OCI-LY7 (cell line): ENCODE data around the gene BMPER. TPM values are rescaled to one million over a fixed set of nuclear protein-coding genes. Genes with fewer than 3 reads are reported as not detected.
A peak's percentile ranks its signal among the peaks of the same experiment; 100 is the strongest.

Source experiments
- BruUV-seq: library from RNA; stranded (reverse); fragments of 400-500 nt; replicated peaks from 2 replicates; lab custom pipeline; 2021; lab: Mats Ljungman, UMichigan
- CTCF ChIA-PET: fragments of 300-600 bp; sonication (Branson Sonifier 250); formaldehyde crosslinking; loops from one replicate; lab custom pipeline; 2022; ENCODE audit warnings: antibody characterized with exemption; ENCODE audit not compliant: unreplicated experiment; lab: Charles Lee
- POLR2A ChIA-PET: fragments of 300-600 bp; sonication (Branson Sonifier 250); formaldehyde crosslinking; loops from one replicate; lab custom pipeline; 2022; ENCODE audit warnings: antibody characterized with exemption; lab: Charles Lee
- DNase-seq: peaks from one replicate; pipeline ENCODE4 v3.0.0-alpha.2; 2015; ENCODE audit warnings: low spot score
- H2AFZ ChIP-seq: fragments of 200-600 bp; sonication (generic), shearing (Covaris generic); 2 replicates; pipeline ENCODE4 v1.6.1; 2014; ENCODE audit warnings: mild to moderate bottlenecking, antibody characterized with exemption, low read length, moderate library complexity
- H3K27ac ChIP-seq: fragments of 200-600 bp; sonication (generic); 2 replicates; pipeline ENCODE4 v1.5.1; 2014; ENCODE audit warnings: mixed run types, low read depth, mild to moderate bottlenecking, moderate library complexity, low read length, inconsistent platforms; ENCODE audit not compliant: poor library complexity, severe bottlenecking
- H3K36me3 ChIP-seq: fragments of 200-600 bp; sonication (generic); 2 replicates; pipeline ENCODE4 v1.6.1; 2014; ENCODE audit warnings: mild to moderate bottlenecking, antibody characterized with exemption, low read length, moderate library complexity, mixed read lengths; ENCODE audit not compliant: insufficient read depth
- H3K4me1 ChIP-seq: fragments of 200-600 bp; sonication (generic); 2 replicates; pipeline ENCODE4 v1.5.1; 2014; ENCODE audit warnings: mild to moderate bottlenecking, low read length; ENCODE audit not compliant: insufficient read depth, poor library complexity, severe bottlenecking
- H3K4me2 ChIP-seq: fragments of 200-600 bp; sonication (generic); 2 replicates; pipeline ENCODE4 v1.6.1; 2014; ENCODE audit warnings: mild to moderate bottlenecking, low read length
- H3K4me3 ChIP-seq: fragments of 200-600 bp; sonication (generic); 2 replicates; pipeline ENCODE4 v1.5.1; 2014; ENCODE audit warnings: mild to moderate bottlenecking, low read depth, low read length; ENCODE audit not compliant: poor library complexity, severe bottlenecking
- H3K79me2 ChIP-seq: fragments of 200-600 bp; sonication (generic); 2 replicates; pipeline ENCODE4 v1.6.1; 2016; ENCODE audit warnings: low read depth, mild to moderate bottlenecking, low read length, moderate library complexity, mixed read lengths; ENCODE audit not compliant: insufficient read depth
- H3K9me2 ChIP-seq: fragments of 200-600 bp; sonication (generic); 2 replicates; pipeline ENCODE4 v1.6.1; 2016; ENCODE audit warnings: mild to moderate bottlenecking, low read length, mixed read lengths; ENCODE audit not compliant: insufficient read depth
- H3K9me3 ChIP-seq: fragments of 200-600 bp; sonication (generic); 2 replicates; pipeline ENCODE4 v1.6.1; 2014; ENCODE audit warnings: mild to moderate bottlenecking, mixed run types, low read length, mixed read lengths
- H4K20me1 ChIP-seq: fragments of 200-600 bp; sonication (generic); 2 replicates; pipeline ENCODE4 v1.6.1; 2014; ENCODE audit warnings: mild to moderate bottlenecking, antibody characterized with exemption, low read length, moderate library complexity, mixed read lengths; ENCODE audit not compliant: insufficient read depth
- EZH2phosphoT487 ChIP-seq: fragments of 200-600 bp; sonication (generic); IDR thresholded peaks from 2 replicates; pipeline ENCODE4 v1.6.1; 2018; ENCODE audit warnings: low read depth, borderline replicate concordance, mild to moderate bottlenecking, mixed run types, antibody characterized with exemption, low read length, moderate library complexity, mixed read lengths
- intact Hi-C: fragments of 100-400 bp; cut with micrococcal nuclease; formaldehyde crosslinking; loops from one replicate; pipeline ENCODE4 v1.10.0; 2022; ENCODE audit not compliant: unreplicated experiment
- total RNA-seq, 2 experiments: library from RNA; depleted of rRNA in 1 of 2; stranded (reverse); fragments of >200 nt in 1 of 2; shearing (Covaris generic) in 1 of 2; gene quantifications; 2 replicates each; pipeline ENCODE4 v1.2.3, GENCODE V29; 2014 to 2022
- TF ChIP-seq, protein P1 (sequence below): fragments of 200-600 bp; sonication (generic); conservative IDR thresholded peaks from 2 replicates; pipeline ENCODE4 v1.5.1; 2014; ENCODE audit warnings: mild to moderate bottlenecking, antibody characterized with exemption, low read length, moderate library complexity, mixed read lengths

The BMPER gene
- total RNA-seq, 2 experiments from 2014 or later, result not detected

DNA sequence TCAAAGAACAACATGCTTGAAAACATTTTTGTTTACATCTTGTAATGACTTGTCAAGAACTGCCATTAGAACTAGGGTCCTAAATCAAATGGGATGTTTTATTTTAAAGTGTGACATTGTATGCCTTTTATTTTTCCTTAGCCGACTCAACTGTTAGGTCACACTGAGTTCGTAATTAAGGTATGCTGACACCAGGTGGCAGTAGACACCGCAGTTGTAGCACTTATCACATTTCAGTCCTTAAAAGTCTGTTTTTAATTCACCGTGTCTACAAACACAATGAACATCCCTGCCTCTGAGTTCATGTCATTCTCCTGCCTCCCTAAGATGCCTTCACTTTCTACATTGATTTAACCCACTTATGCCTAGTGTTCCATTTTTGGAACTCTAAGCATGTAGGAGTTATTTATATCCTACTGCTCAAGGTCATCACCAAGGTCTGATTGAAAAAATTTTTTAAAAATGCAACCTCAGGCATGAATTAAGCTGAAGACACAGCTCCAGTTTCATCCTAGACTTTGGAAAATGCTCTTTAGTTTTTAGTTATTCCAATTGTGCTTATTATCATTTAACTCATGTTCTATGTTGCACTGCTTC lies 186.1 kb downstream of the BMPER start:
- intact Hi-C loops, result no loop called here
- H3K4me3 ChIP-seq, result no peak overlapping the region
- DNase-seq, result peak; percentile 11
- no peak overlapping the region for H3K4me2 ChIP-seq
- no peaks in the 10 kb centered on the region for H4K20me1 ChIP-seq
- H3K9me3 ChIP-seq, result no peaks in the 10 kb centered on the region
- H2AFZ ChIP-seq, result no peak overlapping the region
- H3K4me1 ChIP-seq, result no peaks in the 10 kb centered on the region
- TF ChIP-seq, protein P1, sequence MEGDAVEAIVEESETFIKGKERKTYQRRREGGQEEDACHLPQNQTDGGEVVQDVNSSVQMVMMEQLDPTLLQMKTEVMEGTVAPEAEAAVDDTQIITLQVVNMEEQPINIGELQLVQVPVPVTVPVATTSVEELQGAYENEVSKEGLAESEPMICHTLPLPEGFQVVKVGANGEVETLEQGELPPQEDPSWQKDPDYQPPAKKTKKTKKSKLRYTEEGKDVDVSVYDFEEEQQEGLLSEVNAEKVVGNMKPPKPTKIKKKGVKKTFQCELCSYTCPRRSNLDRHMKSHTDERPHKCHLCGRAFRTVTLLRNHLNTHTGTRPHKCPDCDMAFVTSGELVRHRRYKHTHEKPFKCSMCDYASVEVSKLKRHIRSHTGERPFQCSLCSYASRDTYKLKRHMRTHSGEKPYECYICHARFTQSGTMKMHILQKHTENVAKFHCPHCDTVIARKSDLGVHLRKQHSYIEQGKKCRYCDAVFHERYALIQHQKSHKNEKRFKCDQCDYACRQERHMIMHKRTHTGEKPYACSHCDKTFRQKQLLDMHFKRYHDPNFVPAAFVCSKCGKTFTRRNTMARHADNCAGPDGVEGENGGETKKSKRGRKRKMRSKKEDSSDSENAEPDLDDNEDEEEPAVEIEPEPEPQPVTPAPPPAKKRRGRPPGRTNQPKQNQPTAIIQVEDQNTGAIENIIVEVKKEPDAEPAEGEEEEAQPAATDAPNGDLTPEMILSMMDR, result peak; percentile 81
- TF ChIP-seq EZH2phosphoT487, result no peak
- H3K9me2 ChIP-seq, result no peaks in the 10 kb centered on the region
- ChIA-PET POLR2A (interaction anchor here (0.6 kb wide), 1 partner anchor 1163 kb away, joined by 3 read pairs; no protein-coding TSS in a partner anchor), CTCF (no interaction called here)
- no peaks in the 10 kb centered on the region for H3K36me3 ChIP-seq
- no peaks in the 10 kb centered on the region for H3K79me2 ChIP-seq
- H3K27ac ChIP-seq, result no peak overlapping the region
- no TSS peak for BruUV-seq

DNA sequence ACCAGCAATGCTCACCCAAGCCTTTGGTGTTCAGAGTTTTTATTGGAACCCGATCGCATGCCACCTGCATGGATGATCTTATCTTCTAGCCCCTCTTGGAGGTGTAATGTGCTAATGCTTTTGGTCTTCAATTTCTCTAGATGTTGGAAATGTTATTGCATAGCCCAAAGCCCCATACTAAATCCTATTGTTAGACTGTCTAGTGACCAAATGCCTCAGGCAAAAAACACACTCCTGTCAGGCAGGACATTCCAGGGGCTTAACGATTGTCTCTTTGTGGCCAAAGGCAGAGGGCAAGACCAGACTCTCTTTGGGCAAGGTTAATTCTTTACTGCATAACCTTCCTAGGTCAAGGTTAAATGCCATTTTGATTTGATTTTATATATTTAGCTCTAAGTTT lies 187.9 kb downstream of the BMPER start:
- H3K4me3 ChIP-seq, result no peak overlapping the region
- no peak overlapping the region for H3K4me2 ChIP-seq
- intact Hi-C loops, result no loop called here
- no peak for DNase-seq
- H3K9me3 ChIP-seq, result no peaks in the 10 kb centered on the region
- no peak for TF ChIP-seq EZH2phosphoT487
- TF ChIP-seq, protein P1, result no peak
- CTCF ChIA-PET, result no interaction called here
- POLR2A ChIA-PET, result interaction anchor here (0.5 kb wide), 1 partner anchor 496 kb away, joined by 3 read pairs; no protein-coding TSS in a partner anchor
- H3K27ac ChIP-seq, result no peak overlapping the region
- BruUV-seq, result no TSS peak
- no peaks in the 10 kb centered on the region for H3K79me2 ChIP-seq
- H4K20me1 ChIP-seq, result no peaks in the 10 kb centered on the region
- no peaks in the 10 kb centered on the region for H3K9me2 ChIP-seq
- H3K36me3 ChIP-seq, result no peaks in the 10 kb centered on the region
- no peak overlapping the region for H2AFZ ChIP-seq
- no peaks in the 10 kb centered on the region for H3K4me1 ChIP-seq

DNA sequence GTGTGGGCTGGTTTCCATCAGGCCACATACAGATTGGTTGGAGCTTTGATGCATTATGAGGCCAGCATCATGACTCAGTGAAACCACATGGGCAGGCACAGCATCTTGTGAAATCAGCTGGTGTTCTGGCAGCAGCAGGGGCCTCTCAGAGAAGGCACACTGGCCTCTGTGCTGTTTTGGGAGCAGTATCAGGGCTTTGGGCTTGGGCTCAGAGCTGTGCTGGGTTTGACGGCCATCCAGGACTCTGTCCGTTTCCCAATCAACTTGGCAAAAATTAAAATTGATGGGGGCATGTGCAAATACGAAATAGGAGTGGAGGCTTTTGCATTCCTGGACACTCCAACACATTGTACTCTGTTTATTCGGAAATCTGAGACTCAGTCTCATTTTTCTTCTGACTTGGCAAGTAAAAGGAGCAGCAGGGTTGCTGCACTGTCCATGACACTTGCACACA lies 190.9 kb downstream of the BMPER start:
- Histone ChIP-seq H3K79me2 (no peaks in the 10 kb centered on the region), H3K4me2 (no peak overlapping the region), H3K4me3 (no peak overlapping the region), H3K4me1 (no peaks in the 10 kb centered on the region), H3K27ac (no peak overlapping the region), H2AFZ (no peak overlapping the region), H4K20me1 (no peaks in the 10 kb centered on the region), H3K9me2 (no peaks in the 10 kb centered on the region), H3K9me3 (no peaks in the 10 kb centered on the region), H3K36me3 (no peaks in the 10 kb centered on the region)
- no peak for DNase-seq
- intact Hi-C loops, result no loop called here
- CTCF ChIA-PET, result no interaction called here
- TF ChIP-seq, protein P1, result no peak
- no peak for TF ChIP-seq EZH2phosphoT487
- BruUV-seq, result no TSS peak
- POLR2A ChIA-PET, result no interaction called here
